GM23338 (cell line): ENCODE results near the gene AQP9.

Experiments
- EZH2 ChIP-seq: fragments of 200-600 bp; sonication (generic); IDR thresholded peaks from one replicate; pipeline ENCODE4 v1.8.0; 2017; ENCODE audit warnings: antibody characterized with exemption, mild to moderate bottlenecking, low read depth; ENCODE audit not compliant: unreplicated experiment
- EZH2phosphoT487 ChIP-seq: fragments of 200-600 bp; sonication (generic); IDR thresholded peaks from one replicate; pipeline ENCODE4 v1.8.1; 2018; ENCODE audit warnings: antibody characterized with exemption; ENCODE audit not compliant: unreplicated experiment
- JUNB ChIP-seq: IDR thresholded peaks from one replicate; pipeline ENCODE4 v1.6.1; 2016; ENCODE audit warnings: antibody characterized with exemption; ENCODE audit not compliant: unreplicated experiment
- POLR2AphosphoS5 ChIP-seq: IDR thresholded peaks from 2 replicates; pipeline ENCODE4 v1.6.1; 2016; ENCODE audit warnings: antibody characterized with exemption, low read depth
- ZNF114 ChIP-seq: fragments of 250-450 bp; sonication (Bioruptor Pico); IDR thresholded peaks from 2 replicates; pipeline ENCODE4 v1.5.0; 2020; ENCODE audit warnings: mild to moderate bottlenecking, moderate library complexity
- ZNF331 ChIP-seq: fragments of 250-450 bp; sonication (Bioruptor Pico); IDR thresholded peaks from 2 replicates; pipeline ENCODE4 v1.5.0; 2020; ENCODE audit warnings: low read depth, mild to moderate bottlenecking, moderate library complexity
- TF ChIP-seq, protein P1 (sequence below), 2 experiments: fragments of 200-600 bp in 1 of 2; sonication (generic) in 1 of 2; conservative IDR thresholded peaks; 2 replicates each; pipeline versions ENCODE4 v1.5.1 to v1.6.1; 2016 to 2017; ENCODE audit warnings: antibody characterized with exemption in 2 of 2, low read depth in 2 of 2, mild to moderate bottlenecking in 2 of 2, moderate library complexity in 1 of 2

DNA sequence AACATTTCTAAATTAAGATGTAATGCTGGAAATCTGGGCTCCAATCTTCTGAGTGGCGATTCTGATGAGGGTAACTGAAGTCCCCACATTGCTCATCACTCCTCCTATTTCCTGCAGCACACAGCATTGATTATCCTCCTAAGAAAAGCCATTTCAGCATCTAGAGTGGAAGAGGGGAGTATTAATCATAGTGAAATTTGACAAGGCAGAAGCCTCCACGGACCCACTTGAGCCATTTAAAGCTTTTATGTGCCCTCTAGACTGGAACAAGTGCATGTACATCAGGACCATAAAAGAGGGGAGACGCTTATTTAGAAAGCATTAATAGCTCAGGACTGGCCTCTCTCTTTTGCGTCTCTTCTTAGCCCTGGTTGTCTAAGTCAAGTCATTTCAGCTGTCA is 25.8 kb downstream of the AQP9 start:
- TF ChIP-seq, protein P1, sequence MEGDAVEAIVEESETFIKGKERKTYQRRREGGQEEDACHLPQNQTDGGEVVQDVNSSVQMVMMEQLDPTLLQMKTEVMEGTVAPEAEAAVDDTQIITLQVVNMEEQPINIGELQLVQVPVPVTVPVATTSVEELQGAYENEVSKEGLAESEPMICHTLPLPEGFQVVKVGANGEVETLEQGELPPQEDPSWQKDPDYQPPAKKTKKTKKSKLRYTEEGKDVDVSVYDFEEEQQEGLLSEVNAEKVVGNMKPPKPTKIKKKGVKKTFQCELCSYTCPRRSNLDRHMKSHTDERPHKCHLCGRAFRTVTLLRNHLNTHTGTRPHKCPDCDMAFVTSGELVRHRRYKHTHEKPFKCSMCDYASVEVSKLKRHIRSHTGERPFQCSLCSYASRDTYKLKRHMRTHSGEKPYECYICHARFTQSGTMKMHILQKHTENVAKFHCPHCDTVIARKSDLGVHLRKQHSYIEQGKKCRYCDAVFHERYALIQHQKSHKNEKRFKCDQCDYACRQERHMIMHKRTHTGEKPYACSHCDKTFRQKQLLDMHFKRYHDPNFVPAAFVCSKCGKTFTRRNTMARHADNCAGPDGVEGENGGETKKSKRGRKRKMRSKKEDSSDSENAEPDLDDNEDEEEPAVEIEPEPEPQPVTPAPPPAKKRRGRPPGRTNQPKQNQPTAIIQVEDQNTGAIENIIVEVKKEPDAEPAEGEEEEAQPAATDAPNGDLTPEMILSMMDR (conservative IDR thresholded peaks at IDR 0.05; ENCODE audit: low read depth in 2 of 2), result no peak
- TF ChIP-seq EZH2 (no peak), JUNB (no peak), EZH2phosphoT487 (no peak), ZNF331 (no peak), POLR2AphosphoS5 (no peak), ZNF114 (CRISPR knock-in tag) (no peak)
